Large intestine (tissue), 12 donors: ENCODE results near the gene DCAF15. TPM values are rescaled to one million over a fixed set of nuclear protein-coding genes. Genes with fewer than 3 reads are reported as not detected.

Experiments
- DNase-seq, 2 donors: peaks; one replicate each; pipeline versions ENCODE4 v3.0.0 to v3.0.0-alpha.2; 2013
- H3K27ac ChIP-seq: one replicate; pipeline ENCODE4 v1.5.1; 2013; ENCODE audit warnings: low read length
- H3K27me3 ChIP-seq: 2 replicates; pipeline ENCODE4 v1.6.1; 2013; ENCODE audit warnings: low read length; ENCODE audit not compliant: control insufficient read depth, insufficient read depth
- H3K36me3 ChIP-seq: 2 replicates; pipeline ENCODE4 v1.6.1; 2013; ENCODE audit warnings: low read length; ENCODE audit not compliant: control insufficient read depth, insufficient read depth
- H3K4me1 ChIP-seq: one replicate; pipeline ENCODE4 v1.6.1; 2013; ENCODE audit warnings: low read length; ENCODE audit not compliant: control insufficient read depth, insufficient read depth
- H3K4me3 ChIP-seq: one replicate; pipeline ENCODE4 v1.5.1; 2013; ENCODE audit warnings: low read length
- H3K9me3 ChIP-seq: one replicate; pipeline ENCODE4 v1.6.1; 2013; ENCODE audit warnings: mild to moderate bottlenecking, low read depth, low read length, moderate library complexity; ENCODE audit not compliant: control insufficient read depth
- WGBS: methylation state at CpG from one replicate; pipeline ENCODE4 v1.1.5; 2013; ENCODE audit warnings: low lambda C conversion rate; ENCODE audit not compliant: insufficient coverage; 5-methylcytosine and 5-hydroxymethylcytosine counted together
- long read RNA-seq, 11 donors: transcript quantifications; one replicate each; lab custom pipeline, GENCODE V29; 2026
- polyA plus RNA-seq: library from polyadenylated mRNA; unstranded; fragments of 120-200 nt; gene quantifications from one replicate; pipeline ENCODE4 v1.2.1, GENCODE V29; 2013

The DCAF15 gene, protein sequence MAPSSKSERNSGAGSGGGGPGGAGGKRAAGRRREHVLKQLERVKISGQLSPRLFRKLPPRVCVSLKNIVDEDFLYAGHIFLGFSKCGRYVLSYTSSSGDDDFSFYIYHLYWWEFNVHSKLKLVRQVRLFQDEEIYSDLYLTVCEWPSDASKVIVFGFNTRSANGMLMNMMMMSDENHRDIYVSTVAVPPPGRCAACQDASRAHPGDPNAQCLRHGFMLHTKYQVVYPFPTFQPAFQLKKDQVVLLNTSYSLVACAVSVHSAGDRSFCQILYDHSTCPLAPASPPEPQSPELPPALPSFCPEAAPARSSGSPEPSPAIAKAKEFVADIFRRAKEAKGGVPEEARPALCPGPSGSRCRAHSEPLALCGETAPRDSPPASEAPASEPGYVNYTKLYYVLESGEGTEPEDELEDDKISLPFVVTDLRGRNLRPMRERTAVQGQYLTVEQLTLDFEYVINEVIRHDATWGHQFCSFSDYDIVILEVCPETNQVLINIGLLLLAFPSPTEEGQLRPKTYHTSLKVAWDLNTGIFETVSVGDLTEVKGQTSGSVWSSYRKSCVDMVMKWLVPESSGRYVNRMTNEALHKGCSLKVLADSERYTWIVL
- 26.8 TPM for polyA plus RNA-seq
- long read RNA-seq, donor 1: 0 reads
- long read RNA-seq, donor 2, partial matches to known transcripts: 0 of 1 reads
- long read RNA-seq, donor 2, other reads (novel, unspliced or antisense): 0 of 1 reads
- long read RNA-seq, donor 3: 0 reads
- long read RNA-seq, donor 4: 0 reads
- long read RNA-seq, donor 5, partial matches to known transcripts: 5 of 6 reads
- long read RNA-seq, donor 5, other reads (novel, unspliced or antisense): 0 of 6 reads
- long read RNA-seq, donor 6: 0 reads
- long read RNA-seq, donor 7, partial matches to known transcripts: 0 of 1 reads
- long read RNA-seq, donor 7, other reads (novel, unspliced or antisense): 0 of 1 reads
- long read RNA-seq, donor 8, partial matches to known transcripts: 0 of 1 reads
- long read RNA-seq, donor 8, other reads (novel, unspliced or antisense): 0 of 1 reads
- long read RNA-seq, donor 9: 0 reads
- long read RNA-seq, donor 10, partial matches to known transcripts: 0 of 2 reads
- long read RNA-seq, donor 10, other reads (novel, unspliced or antisense): 0 of 2 reads
- long read RNA-seq, donor 11: 0 reads

DNA sequence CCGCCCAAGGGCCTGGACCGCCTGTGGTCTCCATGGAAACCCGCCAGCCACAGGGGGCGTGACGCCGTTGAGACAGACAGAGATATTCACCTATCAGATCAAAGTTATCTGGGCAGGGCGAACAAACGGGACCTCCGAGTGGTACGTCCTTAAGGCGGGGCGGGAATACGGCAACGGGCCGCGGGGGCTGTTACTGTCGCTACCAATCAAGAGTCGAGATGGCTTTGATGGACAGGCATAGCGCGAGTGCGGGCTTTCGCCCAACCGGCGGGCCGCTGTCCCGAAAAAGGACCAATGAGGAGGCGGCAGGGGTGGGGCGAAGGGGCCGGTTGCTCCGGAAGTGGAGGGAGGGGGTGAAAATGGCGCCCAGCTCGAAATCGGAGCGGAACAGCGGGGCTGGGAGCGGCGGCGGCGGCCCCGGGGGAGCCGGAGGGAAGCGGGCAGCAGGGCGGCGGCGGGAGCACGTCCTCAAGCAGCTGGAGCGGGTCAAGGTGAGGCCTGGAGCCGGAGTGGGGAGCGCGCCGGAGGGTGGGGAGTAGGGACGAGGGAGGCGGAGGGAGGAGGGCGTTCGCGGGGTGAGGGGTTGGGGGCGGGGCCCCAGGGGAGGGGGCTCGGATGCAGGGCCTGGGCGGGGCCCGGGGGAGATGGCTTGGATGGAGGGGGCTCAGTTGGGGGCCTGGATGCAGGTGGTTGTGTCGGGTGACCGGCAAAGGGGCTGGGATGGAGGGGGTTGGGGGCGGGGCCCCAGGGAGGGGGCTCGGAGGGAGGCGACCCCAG lies at the start of gene DCAF15:
Gene DCAF15 (plus strand): TSS at position 356 of the 777 bp plus-strand sequence. CDS start 4 bp downstream, at position 360.
- Histone ChIP-seq H3K27ac (no peak within 1 kb of the TSS), H3K27me3 (no peaks in the 10 kb centered on the region), H3K4me3 (peak within 1 kb of the TSS; percentile 67), H3K9me3 (no peaks in the 10 kb centered on the region), H3K4me1 (peaks cover 11% of the 10 kb centered on the region), H3K36me3 (peaks cover 28% of the 10 kb centered on the region)
- WGBS: no CpG with 5 or more reads among the region's 65 CpGs
- peak; percentile 99 to 100 for DNase-seq

DNA sequence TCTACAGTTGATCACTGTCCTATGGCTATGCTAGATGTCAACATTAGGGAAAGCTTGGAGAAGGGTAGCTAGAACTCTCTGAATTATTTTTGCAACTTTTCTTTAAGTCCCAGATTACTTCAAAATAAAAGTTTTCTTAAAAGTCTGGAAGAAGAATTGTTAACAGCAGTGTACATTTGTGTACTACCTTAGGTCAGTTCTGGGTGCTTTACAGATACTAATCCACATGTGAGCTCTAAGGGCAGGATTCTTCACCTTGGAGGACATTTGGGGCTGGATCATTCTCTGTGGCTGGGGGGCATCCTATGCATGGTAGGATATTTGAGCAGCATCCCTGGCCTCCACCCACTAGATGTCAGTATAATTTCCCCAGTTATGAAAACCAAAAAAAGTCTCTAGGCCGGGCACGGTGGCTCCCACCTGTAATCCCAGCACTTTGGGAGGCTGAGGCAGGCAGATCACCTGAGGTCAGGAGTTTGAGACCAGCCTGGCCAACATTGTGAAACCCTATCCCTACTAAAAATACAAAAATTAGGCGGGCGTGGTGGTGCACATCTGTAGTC lies 49.2 kb upstream of the DCAF15 start:
- Histone ChIP-seq H3K36me3 (no peaks in the 10 kb centered on the region), H3K9me3 (no peaks in the 10 kb centered on the region), H3K27ac (no peak overlapping the region), H3K4me1 (peaks cover 11% of the 10 kb centered on the region), H3K4me3 (no peak overlapping the region), H3K27me3 (no peaks in the 10 kb centered on the region)
- no peak for DNase-seq
- WGBS: 90% methylated on average over 2 of the region's 4 CpGs

DNA sequence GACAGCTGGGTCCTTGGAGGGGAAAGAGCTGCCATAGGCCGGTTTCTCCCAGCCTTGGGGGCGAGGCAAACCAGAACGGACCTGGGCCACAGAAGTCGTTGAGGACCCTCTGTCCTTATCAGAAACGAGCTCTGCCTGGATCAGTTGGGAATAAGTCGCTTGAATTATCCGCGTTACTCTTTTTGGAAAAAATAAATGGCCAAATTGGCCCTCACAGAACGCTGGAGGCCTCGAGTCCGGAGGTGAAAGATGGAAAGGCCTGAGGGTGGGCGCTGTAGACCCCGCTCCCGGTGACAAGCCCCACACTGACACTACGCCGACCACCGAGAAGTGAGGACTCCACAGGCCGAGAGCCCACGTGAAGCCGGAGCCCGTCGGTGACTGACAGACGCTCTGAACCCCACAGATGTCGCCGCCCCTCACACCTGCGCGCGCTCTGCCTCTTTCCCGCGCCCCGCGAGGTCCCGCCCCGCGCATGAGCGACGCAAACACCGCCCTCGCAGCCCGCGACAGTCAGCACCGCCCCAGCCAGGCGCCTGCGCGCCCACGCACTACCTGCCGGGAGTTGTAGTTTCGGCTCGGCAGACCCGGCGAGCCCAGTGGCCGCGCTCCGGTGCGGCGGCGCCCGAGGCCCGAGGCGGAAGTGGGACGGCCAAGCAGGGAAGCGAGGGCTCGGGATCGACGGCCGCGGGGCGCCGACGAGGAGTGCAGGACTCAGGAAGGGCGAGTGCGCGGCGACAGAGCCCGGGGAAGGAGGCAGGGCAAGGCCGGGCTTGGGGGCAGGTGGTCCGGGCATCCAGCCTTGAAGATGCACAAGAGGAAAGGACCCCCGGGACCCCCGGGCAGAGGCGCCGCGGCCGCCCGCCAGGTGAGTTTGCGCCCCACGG lies 46.4 kb upstream of the DCAF15 start, which contains the start of the genes BRME1 and CC2D1A:
Gene BRME1 (minus strand): TSS at position 484 of the 887 bp plus-strand sequence. CDS start 1,225 bp downstream, outside the sequence.
Gene CC2D1A (plus strand): TSS at position 568 of the 887 bp plus-strand sequence. CDS start 241 bp downstream, at position 809.
- Histone ChIP-seq H3K4me1 (peaks cover 11% of the 10 kb centered on the region), H3K9me3 (no peaks in the 10 kb centered on the region), H3K36me3 (peaks cover 11% of the 10 kb centered on the region), H3K27me3 (no peaks in the 10 kb centered on the region), H3K4me3 (peak within 1 kb of the TSS; percentile 85), H3K27ac (peak within 1 kb of the TSS; percentile 91)
- peak; percentile 91 to 94 for DNase-seq
- whole genome bisulfite sequencing: no CpG with 5 or more reads among the region's 86 CpGs

DNA sequence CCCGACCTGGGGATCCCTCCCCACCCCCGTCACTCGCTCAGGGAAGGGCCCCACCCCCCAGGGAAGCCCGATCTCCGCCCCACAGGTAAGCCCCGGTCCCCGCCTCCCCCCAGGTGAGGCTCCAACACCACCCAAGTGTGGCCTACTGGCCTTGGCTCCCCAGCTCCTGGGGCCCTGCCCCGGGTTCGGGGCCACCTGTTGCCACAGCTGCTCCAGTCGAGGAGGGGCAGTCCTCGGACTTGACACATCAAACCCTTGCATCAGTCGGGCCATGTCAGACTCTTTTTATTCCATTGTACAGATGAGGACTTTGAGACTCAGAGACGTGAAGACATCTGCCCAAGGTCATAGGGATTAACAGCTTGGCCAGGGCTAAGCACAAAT lies 45.8 kb upstream of the DCAF15 start:
- peak overlapping the region; percentile 91 for H3K27ac ChIP-seq
- no peaks in the 10 kb centered on the region for H3K27me3 ChIP-seq
- H3K36me3 ChIP-seq: peaks cover 13% of the 10 kb centered on the region
- peaks cover 11% of the 10 kb centered on the region for H3K4me1 ChIP-seq
- peak overlapping the region; percentile 85 for H3K4me3 ChIP-seq
- no CpG with 5 or more reads among the region's 13 CpGs for WGBS
- DNase-seq: peak; percentile 49 to 73
- H3K9me3 ChIP-seq: no peaks in the 10 kb centered on the region

DNA sequence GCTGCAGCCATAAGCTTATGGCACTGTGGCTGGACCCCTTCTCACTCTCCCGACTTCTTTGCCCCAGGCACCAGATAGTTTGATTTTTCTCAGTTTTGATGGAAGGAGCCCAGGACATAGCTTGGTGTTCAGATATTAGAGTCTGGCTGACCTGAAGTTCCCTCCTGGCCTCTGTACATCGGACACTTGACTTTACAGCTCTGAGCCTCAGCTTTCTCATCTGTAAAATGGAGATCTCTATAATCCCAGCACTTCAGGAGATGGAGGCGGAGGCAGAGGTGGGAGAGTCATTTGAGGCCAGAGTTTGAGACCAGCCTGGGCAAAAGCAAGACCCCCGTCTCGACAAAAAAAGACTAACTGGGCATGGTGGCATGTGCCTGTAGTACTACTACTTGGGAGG lies 45.4 kb upstream of the DCAF15 start:
- Histone ChIP-seq H3K4me3 (peak overlapping the region; percentile 85), H3K27me3 (no peaks in the 10 kb centered on the region), H3K4me1 (peaks cover 11% of the 10 kb centered on the region), H3K9me3 (no peaks in the 10 kb centered on the region), H3K27ac (peak overlapping the region; percentile 91), H3K36me3 (peaks cover 13% of the 10 kb centered on the region)
- no peak for DNase-seq
- WGBS: no CpG with 5 or more reads among the region's 5 CpGs

DNA sequence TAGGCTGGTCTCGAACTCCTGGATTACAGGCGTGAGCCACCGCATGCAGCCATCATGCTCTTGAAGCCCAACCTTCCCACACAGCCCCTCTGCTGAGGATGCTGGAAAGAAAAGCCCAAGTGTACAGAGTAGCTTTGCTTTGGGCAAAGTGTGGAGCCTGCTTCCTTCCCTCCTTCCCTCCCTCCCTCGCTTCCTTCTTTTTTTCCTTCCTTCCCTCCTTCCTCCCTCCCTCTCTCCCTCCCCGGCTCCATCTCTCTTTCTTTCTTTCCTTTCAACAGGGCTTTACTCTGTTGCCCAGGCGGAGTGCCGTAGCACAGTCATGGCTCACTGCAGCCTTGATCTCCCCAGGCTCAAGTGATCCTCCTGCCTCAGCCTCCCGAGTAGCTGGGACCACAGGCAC lies 43.6 kb upstream of the DCAF15 start:
- DNase-seq: no peak
- Histone ChIP-seq H3K36me3 (peaks cover 30% of the 10 kb centered on the region), H3K4me3 (no peak overlapping the region), H3K9me3 (no peaks in the 10 kb centered on the region), H3K27me3 (no peaks in the 10 kb centered on the region), H3K27ac (no peak overlapping the region), H3K4me1 (peaks cover 11% of the 10 kb centered on the region)
- 100% methylated on average over 2 of the region's 8 CpGs for WGBS

DNA sequence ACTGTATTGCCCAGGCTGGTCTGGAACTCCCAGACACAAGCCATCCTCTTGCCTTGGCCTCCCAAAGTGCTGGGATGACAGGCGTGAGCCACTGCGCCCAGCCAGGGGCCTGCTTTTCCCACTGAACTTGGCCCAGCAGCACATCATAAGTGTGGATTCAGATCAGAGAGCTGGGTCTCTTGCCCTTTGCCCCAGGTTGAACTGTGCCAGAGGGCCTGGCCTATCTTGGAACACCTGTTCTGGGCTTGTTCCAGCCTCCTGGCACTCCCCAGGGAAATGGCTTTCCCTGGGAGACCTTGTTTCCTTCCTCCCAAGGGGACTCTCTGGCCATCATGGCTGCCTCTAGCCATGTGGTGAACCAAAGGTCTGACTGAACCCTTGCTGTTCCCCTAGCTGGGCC lies 42.9 kb upstream of the DCAF15 start:
- no peak overlapping the region for H3K27ac ChIP-seq
- peaks cover 31% of the 10 kb centered on the region for H3K36me3 ChIP-seq
- no peaks in the 10 kb centered on the region for H3K27me3 ChIP-seq
- DNase-seq: peak in 1 of 2 donors; percentile 29
- H3K4me1 ChIP-seq: peaks cover 11% of the 10 kb centered on the region
- WGBS: no CpG with 5 or more reads among the region's 2 CpGs
- H3K4me3 ChIP-seq: no peak overlapping the region
- H3K9me3 ChIP-seq: no peaks in the 10 kb centered on the region

DNA sequence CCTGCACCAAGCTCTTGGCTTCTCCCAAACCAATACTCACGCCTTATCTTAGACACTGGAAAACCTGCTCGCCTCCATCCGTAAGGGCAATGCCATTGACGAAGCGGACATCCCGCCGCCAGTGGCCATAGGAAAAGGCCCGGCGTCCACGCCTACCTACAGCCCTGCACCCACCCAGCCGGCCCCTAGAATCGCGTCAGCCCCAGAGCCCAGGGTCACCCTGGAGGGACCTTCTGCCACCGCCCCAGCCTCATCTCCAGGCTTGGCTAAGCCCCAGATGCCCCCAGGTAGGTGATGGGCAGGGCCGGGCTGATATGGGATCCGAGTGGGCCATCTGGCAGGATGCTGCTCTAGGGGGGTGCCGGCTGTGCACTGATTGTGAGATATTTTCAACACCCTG lies 39.0 kb upstream of the DCAF15 start:
- Histone ChIP-seq H3K27me3 (no peaks in the 10 kb centered on the region), H3K9me3 (no peaks in the 10 kb centered on the region), H3K36me3 (peaks cover 49% of the 10 kb centered on the region), H3K27ac (no peak overlapping the region), H3K4me1 (no peaks in the 10 kb centered on the region), H3K4me3 (no peak overlapping the region)
- no CpG with 5 or more reads among the region's 17 CpGs for WGBS
- no peak for DNase-seq

DNA sequence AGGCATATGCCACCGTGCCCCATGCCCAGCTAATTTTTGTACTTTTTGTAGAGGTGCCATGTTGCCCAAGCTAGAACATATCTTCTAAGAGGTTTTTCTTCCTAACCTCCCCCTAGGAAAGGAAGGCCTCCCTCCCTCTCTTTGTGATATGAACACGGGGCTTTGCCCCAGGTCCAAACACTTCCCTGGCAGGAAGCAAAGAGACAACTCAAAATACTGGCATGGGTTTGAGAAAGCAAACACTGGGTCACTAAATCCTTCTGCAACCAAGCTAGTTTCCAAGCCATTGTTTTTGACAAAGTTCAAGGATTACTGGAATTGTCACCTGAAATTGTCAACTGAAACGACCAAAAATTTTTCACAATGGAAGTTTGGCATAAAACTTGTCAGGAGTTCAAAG lies 37.5 kb upstream of the DCAF15 start:
- no peaks in the 10 kb centered on the region for H3K4me1 ChIP-seq
- 100% methylated on average over 1 of the region's 3 CpGs for whole genome bisulfite sequencing
- H3K27ac ChIP-seq: no peak overlapping the region
- peaks cover 57% of the 10 kb centered on the region for H3K36me3 ChIP-seq
- no peak for DNase-seq
- no peaks in the 10 kb centered on the region for H3K27me3 ChIP-seq
- peaks cover 3% of the 10 kb centered on the region for H3K9me3 ChIP-seq
- H3K4me3 ChIP-seq: no peak overlapping the region
